H1 (cell line): ENCODE measurements around the gene ZNF423. TPM values are rescaled to one million over a fixed set of nuclear protein-coding genes. Genes with fewer than 3 reads are reported as not detected.

Source experiments
- POLR2A ChIP-seq, 2 experiments: IDR thresholded peaks; 1 replicate in 1 of 2; 2 replicates in 1 of 2; pipeline ENCODE4 v1.6.1; 2011; ENCODE audit warnings: low read depth in 2 of 2, low read length in 2 of 2, mild to moderate bottlenecking in 2 of 2; ENCODE audit errors: control extremely low read depth in 1 of 2
- RFX5 ChIP-seq: IDR thresholded peaks from 2 replicates; pipeline ENCODE4 v1.6.1; 2011; ENCODE audit warnings: low read depth, low read length, improper control_type of control experiment, borderline replicate concordance
- SAP30 ChIP-seq: fragments of 300-600 bp; sonication (generic); IDR thresholded peaks from 2 replicates; pipeline ENCODE4 v1.7.1; 2012; ENCODE audit warnings: low read length, moderate library complexity, mild to moderate bottlenecking, inconsistent platforms; ENCODE audit not compliant: insufficient read depth, insufficient replicate concordance
- polyA plus RNA-seq, 7 experiments: library from polyadenylated mRNA; depleted of rRNA in 3 of 7; stranded (reverse) in 5 of 7; unstranded in 2 of 7; fragments of >200 nt in 5 of 7; fragments of 200-250 nt in 2 of 7; gene quantifications; 1 replicate in 5 of 7; 2 replicates in 1 of 7; 4 replicates in 1 of 7; pipeline versions ENCODE4 v1.2.1 to v1.2.3, GENCODE V29; 2011 to 2013; ENCODE audit warnings: missing spikeins in 2 of 7, mixed read lengths in 2 of 7
- total RNA-seq: library from RNA; stranded (reverse); fragmentation: NEBNext Ultra II Directional; extraction: Animal tissue kit (Norgen Biotek cat#: 25700); gene quantifications from 2 replicates; pipeline ENCODE4 v1.2.1, GENCODE V29; 2021

Gene ZNF423
- total and polyA plus RNA-seq, 2 of the 8 experiments (the other 6 are each of a cell fraction or from before 2014, with no cell fraction given), result 38.2 to 52.3 TPM

DNA sequence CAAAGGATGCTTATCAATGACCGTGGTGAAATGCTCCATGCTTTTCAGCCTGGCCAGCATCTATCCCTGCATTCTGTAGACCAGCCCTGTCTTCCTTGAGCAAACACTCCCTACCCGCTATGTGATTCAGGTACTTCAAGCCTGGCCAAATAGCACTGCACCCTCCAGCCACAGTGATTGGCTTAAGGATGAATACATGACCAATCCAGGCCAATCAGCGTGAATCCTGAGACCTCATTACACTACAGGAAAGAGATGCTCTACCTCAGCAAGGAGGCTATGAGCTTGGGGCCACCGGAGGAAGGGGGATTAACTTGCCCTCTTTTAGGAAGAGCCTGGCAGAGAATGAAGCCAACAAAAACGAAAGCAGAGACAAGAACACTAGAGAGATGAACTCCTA, 162.5 kb downstream of the ZNF423 start (continued):
- TF ChIP-seq POLR2A (IDR thresholded peaks at IDR 0.05; ENCODE audit: control extremely low read depth in 1 of 2, low read depth in 2 of 2, low read length in 2 of 2) (no peak), SAP30 (no peak), RFX5 (no peak)
